Measurements from ENCODE around the gene SLC7A5.
A peak's percentile ranks its signal among the peaks of the same experiment; 100 is the strongest.
"Not testable (repeated sequence)": the region's sequence is repeated elsewhere in the genome, so short reads cannot be mapped to it uniquely, and the experiment has no call there.

SLC7A5 gene

GRCh38 chr16:87822108-87822970, 47.0 kb downstream of the SLC7A5 start:
- no peak for DNase-seq (ENCODE audit: low read depth)

GRCh38 chr16:87821376-87822107, 47.8 kb downstream of the SLC7A5 start:
- no peak for DNase-seq (ENCODE audit: low read depth)

GRCh38 chr16:87819983-87820382, 49.3 kb downstream of the SLC7A5 start:
- DNase-seq (ENCODE audit: low read depth), result no peak

- no peak for DNase-seq (ENCODE audit: low read depth)
Observed at GRCh38 chr16:87819282-87819681, 50.0 kb downstream of the SLC7A5 start.

GRCh38 chr16:87818533-87819161, 50.7 kb downstream of the SLC7A5 start:
- DNase-seq (ENCODE audit: low read depth), result no peak

- no peak for DNase-seq (ENCODE audit: low read depth)
Observed at GRCh38 chr16:87817910-87818309, 51.4 kb downstream of the SLC7A5 start.

GRCh38 chr16:87817370-87817769, 51.9 kb downstream of the SLC7A5 start:
- not testable (repeated sequence) for DNase-seq (ENCODE audit: low read depth)

- no peak for DNase-seq (ENCODE audit: low read depth)
Observed at GRCh38 chr16:87816507-87817100, 52.7 kb downstream of the SLC7A5 start.

GRCh38 chr16:87815567-87815966, 53.7 kb downstream of the SLC7A5 start:
- no peak for DNase-seq (ENCODE audit: low read depth)

- DNase-seq (ENCODE audit: low read depth), result no peak
Observed at GRCh38 chr16:87812200-87812656, 57.1 kb downstream of the SLC7A5 start.

- not testable (repeated sequence) for DNase-seq (ENCODE audit: low read depth)
Observed at GRCh38 chr16:87811454-87811853, 57.9 kb downstream of the SLC7A5 start.

GRCh38 chr16:87809150-87809902, 60.0 kb downstream of the SLC7A5 start:
- no peak for DNase-seq (ENCODE audit: low read depth)

GRCh38 chr16:87808108-87808507, 61.2 kb downstream of the SLC7A5 start:
- DNase-seq (ENCODE audit: low read depth), result no peak

- DNase-seq (ENCODE audit: low read depth), result peak; percentile 52
Observed at GRCh38 chr16:87806641-87807546, 62.4 kb downstream of the SLC7A5 start.

- DNase-seq (ENCODE audit: low read depth), result peak; percentile 34
Observed at GRCh38 chr16:87806261-87806640, 63.1 kb downstream of the SLC7A5 start.

- no peak for DNase-seq (ENCODE audit: low read depth)
Observed at GRCh38 chr16:87803385-87803784, 65.9 kb downstream of the SLC7A5 start.

GRCh38 chr16:87802670-87803069, 66.6 kb downstream of the SLC7A5 start:
- DNase-seq (ENCODE audit: low read depth), result no peak

- DNase-seq (ENCODE audit: low read depth), result no peak
Observed at GRCh38 chr16:87801679-87802259, 67.5 kb downstream of the SLC7A5 start.

- DNase-seq (ENCODE audit: low read depth), result no peak
Observed at GRCh38 chr16:87800497-87800896, 68.8 kb downstream of the SLC7A5 start.

GRCh38 chr16:87795336-87795735, 74.0 kb downstream of the SLC7A5 start:
- no peak for DNase-seq (ENCODE audit: low read depth)

All from activated T-cell treated with anti-CD3 and anti-CD28 coated beads for 48 hours (primary cell).